T-helper 1 cell treated with Interleukin-12 subunit alpha and Interleukin-12 subunit beta and Interleukin-4 antibody, amounts not matched to agents 30 μg/mL and 1 μg/mL, for 36 hours (primary cell): ENCODE results near the gene PTHLH.

Experiments
- H3K27ac Mint-ChIP-seq: one replicate; pipeline ENCODE4 v1.8.0; 2021; ENCODE audit warnings: mild to moderate bottlenecking, mixed read lengths
- H3K27me3 Mint-ChIP-seq: one replicate; pipeline ENCODE4 v1.8.0; 2021; ENCODE audit warnings: low read depth, mixed read lengths
- H3K36me3 Mint-ChIP-seq: one replicate; pipeline ENCODE4 v1.8.0; 2021; ENCODE audit warnings: low read depth, mixed read lengths
- H3K4me1 Mint-ChIP-seq: one replicate; pipeline ENCODE4 v1.8.0; 2021; ENCODE audit warnings: low read depth, mixed read lengths
- H3K4me3 Mint-ChIP-seq: one replicate; pipeline ENCODE4 v1.8.0; 2021; ENCODE audit warnings: mild to moderate bottlenecking, moderate library complexity, mixed read lengths
- H3K9me3 Mint-ChIP-seq: one replicate; pipeline ENCODE4 v1.8.0; 2021; ENCODE audit warnings: mixed read lengths

PTHLH gene

DNA sequence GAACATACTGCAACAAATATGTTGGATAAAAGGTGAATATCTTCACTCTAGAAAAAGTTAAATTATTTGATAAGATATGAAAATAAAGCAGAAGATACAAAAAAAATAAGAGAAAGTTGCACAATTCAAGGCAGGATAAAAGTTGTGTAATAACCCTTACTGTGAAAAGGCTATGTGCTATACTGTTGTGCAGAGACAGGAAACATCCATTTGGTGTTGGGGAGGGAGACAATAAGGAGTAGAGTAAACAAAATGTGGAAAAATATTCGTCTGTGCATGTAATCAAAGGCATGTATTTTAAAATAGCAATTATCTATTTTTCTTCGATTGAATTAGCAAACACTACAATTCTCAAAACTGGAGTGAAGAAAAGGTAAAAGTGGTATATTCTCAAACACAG is 34.8 kb downstream of the PTHLH start:
- Mint-ChIP-seq H3K4me3 (no peak overlapping the region), H3K9me3 (no peaks in the 10 kb centered on the region), H3K27ac (no peak overlapping the region), H3K27me3 (peaks cover 13% of the 10 kb centered on the region), H3K36me3 (no peaks in the 10 kb centered on the region), H3K4me1 (no peaks in the 10 kb centered on the region)

- Mint-ChIP-seq H3K4me1 (peaks cover 1% of the 10 kb centered on the region), H3K27me3 (peaks cover 8% of the 10 kb centered on the region), H3K27ac (no peak overlapping the region), H3K9me3 (no peaks in the 10 kb centered on the region), H3K36me3 (no peaks in the 10 kb centered on the region), H3K4me3 (no peak overlapping the region)
These were observed 36.3 kb downstream of the PTHLH start for GRCh38 chr12:27936196-27936595.

GRCh38 chr12:27934276-27934675 is 38.3 kb downstream of the PTHLH start:
- Mint-ChIP-seq H3K9me3 (no peaks in the 10 kb centered on the region), H3K27ac (no peak overlapping the region), H3K27me3 (peaks cover 18% of the 10 kb centered on the region), H3K4me3 (no peak overlapping the region), H3K4me1 (peaks cover 1% of the 10 kb centered on the region), H3K36me3 (no peaks in the 10 kb centered on the region)

DNA sequence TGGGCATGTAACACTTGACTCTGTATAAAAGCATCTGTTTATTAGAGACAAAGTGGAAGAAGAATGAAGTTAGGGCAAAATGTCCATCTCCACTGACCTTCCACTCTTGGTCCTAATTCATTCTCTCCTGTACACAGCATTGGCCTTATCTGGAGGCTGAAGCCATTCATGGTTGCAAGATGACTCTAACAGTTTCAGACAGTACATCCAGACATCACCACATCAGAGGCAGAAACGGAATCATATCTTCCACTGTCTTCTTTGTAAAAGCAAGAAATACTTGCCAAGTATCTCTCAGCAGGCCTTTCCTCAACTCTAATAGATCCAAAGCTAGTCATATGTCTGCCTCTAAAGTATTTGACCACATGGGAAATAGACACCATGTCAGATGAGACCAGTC is 41.1 kb downstream of the PTHLH start:
- H3K27me3 Mint-ChIP-seq = peaks cover 25% of the 10 kb centered on the region
- no peak overlapping the region for H3K27ac Mint-ChIP-seq
- H3K4me1 Mint-ChIP-seq = peaks cover 1% of the 10 kb centered on the region
- no peak overlapping the region for H3K4me3 Mint-ChIP-seq
- no peaks in the 10 kb centered on the region for H3K9me3 Mint-ChIP-seq
- H3K36me3 Mint-ChIP-seq = no peaks in the 10 kb centered on the region

DNA sequence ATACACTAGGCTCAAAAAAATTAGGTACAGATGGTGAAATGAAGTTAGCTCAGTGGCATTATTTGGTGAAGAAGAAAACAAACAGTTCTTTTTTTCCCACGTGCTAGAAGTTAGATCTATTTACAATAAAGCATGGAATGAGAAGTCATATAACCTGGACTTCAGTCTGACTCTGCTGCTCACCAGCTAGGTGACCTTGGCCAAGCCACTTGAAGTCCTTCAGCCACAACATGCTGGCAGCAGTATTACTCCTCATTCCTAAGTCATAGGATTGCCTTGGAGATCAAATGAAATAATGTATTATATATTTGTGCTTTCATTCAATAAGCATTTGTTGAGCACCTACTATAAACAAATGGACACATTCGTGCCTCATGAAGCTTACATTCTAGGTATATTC is 45.2 kb downstream of the PTHLH start:
- H3K9me3 Mint-ChIP-seq = no peaks in the 10 kb centered on the region
- H3K27me3 Mint-ChIP-seq = peaks cover 27% of the 10 kb centered on the region
- H3K27ac Mint-ChIP-seq = no peak overlapping the region
- H3K4me3 Mint-ChIP-seq = no peak overlapping the region
- peaks cover 1% of the 10 kb centered on the region for H3K4me1 Mint-ChIP-seq
- H3K36me3 Mint-ChIP-seq = no peaks in the 10 kb centered on the region

GRCh38 chr12:27924350-27925135 is 48.0 kb downstream of the PTHLH start:
- no peak overlapping the region for H3K4me3 Mint-ChIP-seq
- H3K27ac Mint-ChIP-seq = no peak overlapping the region
- H3K36me3 Mint-ChIP-seq = no peaks in the 10 kb centered on the region
- peaks cover 25% of the 10 kb centered on the region for H3K27me3 Mint-ChIP-seq
- no peaks in the 10 kb centered on the region for H3K9me3 Mint-ChIP-seq
- H3K4me1 Mint-ChIP-seq = no peaks in the 10 kb centered on the region

DNA sequence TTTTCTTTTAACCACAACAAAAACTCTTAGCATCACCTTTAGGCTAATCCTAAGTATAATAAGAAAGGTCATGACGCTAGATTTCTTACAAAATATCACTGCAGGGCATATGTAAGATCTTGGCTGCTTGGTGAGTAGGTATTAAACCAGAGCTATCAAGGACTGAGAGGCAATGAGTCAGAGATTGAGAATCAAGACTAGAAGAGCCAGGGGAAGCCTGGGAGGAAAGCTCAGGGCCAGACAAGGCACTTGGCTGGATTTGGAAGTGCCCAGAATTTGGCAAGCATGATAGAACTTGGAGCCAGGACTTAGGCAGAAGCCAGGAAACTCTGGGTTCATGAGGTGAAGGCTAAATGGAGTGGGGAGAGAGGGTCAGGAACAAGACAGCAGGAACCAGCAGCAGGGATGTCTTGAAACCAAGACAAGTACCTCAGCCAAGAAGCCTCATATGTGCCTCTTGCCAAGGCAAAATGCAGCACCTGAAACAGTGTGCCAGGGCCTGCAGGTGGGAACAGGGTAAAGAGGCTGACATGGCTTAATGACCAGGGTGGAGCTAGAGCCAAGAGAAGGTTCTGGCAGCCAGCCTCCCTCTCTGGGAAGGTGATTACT is 49.9 kb downstream of the PTHLH start:
- Mint-ChIP-seq H3K9me3 (no peaks in the 10 kb centered on the region), H3K4me1 (no peaks in the 10 kb centered on the region), H3K27ac (no peak overlapping the region), H3K27me3 (peaks cover 16% of the 10 kb centered on the region), H3K36me3 (no peaks in the 10 kb centered on the region), H3K4me3 (no peak overlapping the region)

GRCh38 chr12:27919671-27920235 is 52.8 kb downstream of the PTHLH start:
- Mint-ChIP-seq H3K27ac (no peak overlapping the region), H3K36me3 (no peaks in the 10 kb centered on the region), H3K4me1 (no peaks in the 10 kb centered on the region), H3K9me3 (no peaks in the 10 kb centered on the region), H3K27me3 (peaks cover 15% of the 10 kb centered on the region), H3K4me3 (no peak overlapping the region)

DNA sequence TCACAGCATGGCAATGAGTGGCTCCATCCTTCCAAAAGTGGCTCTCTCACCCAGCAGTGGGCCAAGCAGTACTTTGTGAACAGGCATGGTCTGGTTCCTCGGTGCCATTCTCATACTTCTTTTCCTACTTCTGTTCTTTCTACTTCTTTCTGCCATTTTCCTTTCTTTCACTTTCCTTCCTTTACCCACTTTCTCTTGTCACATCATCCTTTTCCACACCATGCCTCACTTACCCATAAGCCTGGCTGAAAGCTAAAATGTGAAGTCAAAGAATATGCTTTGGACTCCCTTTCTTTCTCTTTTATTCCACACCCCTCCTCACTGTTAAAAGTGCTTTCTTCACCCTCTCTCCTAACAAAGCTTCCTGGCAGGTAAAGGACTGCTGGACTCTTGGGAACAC is 57.0 kb downstream of the PTHLH start:
- H3K9me3 Mint-ChIP-seq = no peaks in the 10 kb centered on the region
- no peak overlapping the region for H3K4me3 Mint-ChIP-seq
- H3K27me3 Mint-ChIP-seq = peaks cover 7% of the 10 kb centered on the region
- H3K36me3 Mint-ChIP-seq = no peaks in the 10 kb centered on the region
- no peak overlapping the region for H3K27ac Mint-ChIP-seq
- no peaks in the 10 kb centered on the region for H3K4me1 Mint-ChIP-seq

DNA sequence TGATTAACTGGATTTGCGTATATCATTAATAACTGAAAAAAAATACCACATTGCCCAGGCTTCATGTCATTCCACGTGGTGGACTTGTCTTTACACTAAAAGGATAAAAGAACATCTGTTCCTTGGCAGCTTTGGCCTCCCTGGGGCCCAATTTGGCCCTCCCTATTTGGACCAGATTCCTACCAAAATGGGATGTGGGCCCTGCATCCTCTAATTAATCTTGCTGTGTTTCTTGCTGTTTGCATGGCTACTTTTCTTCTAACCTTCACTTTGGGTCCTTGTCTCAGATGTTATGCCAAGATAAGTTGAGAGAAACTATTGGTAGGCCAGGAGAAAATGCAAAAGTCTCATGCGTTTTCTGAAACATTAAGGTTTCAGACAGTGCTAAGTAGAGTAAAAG is 57.5 kb downstream of the PTHLH start:
- no peak overlapping the region for H3K4me3 Mint-ChIP-seq
- no peak overlapping the region for H3K27ac Mint-ChIP-seq
- peaks cover 7% of the 10 kb centered on the region for H3K27me3 Mint-ChIP-seq
- H3K9me3 Mint-ChIP-seq = no peaks in the 10 kb centered on the region
- no peaks in the 10 kb centered on the region for H3K36me3 Mint-ChIP-seq
- H3K4me1 Mint-ChIP-seq = no peaks in the 10 kb centered on the region

- Mint-ChIP-seq H3K4me3 (no peak overlapping the region), H3K27me3 (peaks cover 7% of the 10 kb centered on the region), H3K27ac (no peak overlapping the region), H3K36me3 (no peaks in the 10 kb centered on the region), H3K4me1 (no peaks in the 10 kb centered on the region), H3K9me3 (no peaks in the 10 kb centered on the region)
These were observed 58.4 kb downstream of the PTHLH start for GRCh38 chr12:27913999-27914614.

GRCh38 chr12:27911397-27911796 is 61.1 kb downstream of the PTHLH start:
- H3K4me1 Mint-ChIP-seq = no peaks in the 10 kb centered on the region
- H3K27me3 Mint-ChIP-seq = peaks cover 7% of the 10 kb centered on the region
- H3K9me3 Mint-ChIP-seq = no peaks in the 10 kb centered on the region
- H3K36me3 Mint-ChIP-seq = no peaks in the 10 kb centered on the region
- H3K27ac Mint-ChIP-seq = no peak overlapping the region
- no peak overlapping the region for H3K4me3 Mint-ChIP-seq
